ENCODE measurements around the gene ANKRD50.

DNA sequence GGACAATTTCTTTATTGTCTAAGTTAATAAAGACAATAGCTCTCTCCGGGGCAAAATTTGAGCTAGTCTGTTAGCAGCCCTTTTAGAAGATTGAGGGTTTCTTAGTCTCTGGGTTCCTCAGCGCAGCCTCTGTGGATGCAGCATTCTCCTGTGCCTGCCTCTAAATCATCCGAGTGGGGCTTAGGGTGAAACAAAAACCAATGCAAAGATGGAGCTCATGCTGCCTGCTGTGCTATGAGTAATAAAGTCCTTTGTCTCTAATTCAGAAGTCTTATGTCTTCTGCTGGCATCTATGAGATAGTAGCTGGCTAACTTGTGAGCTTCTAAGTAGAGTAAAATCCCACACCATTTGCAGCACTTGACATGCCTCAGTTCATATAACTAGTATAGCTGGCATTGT, 67.9 kb downstream of the ANKRD50 start:
- TF ChIP-seq, protein P1, sequence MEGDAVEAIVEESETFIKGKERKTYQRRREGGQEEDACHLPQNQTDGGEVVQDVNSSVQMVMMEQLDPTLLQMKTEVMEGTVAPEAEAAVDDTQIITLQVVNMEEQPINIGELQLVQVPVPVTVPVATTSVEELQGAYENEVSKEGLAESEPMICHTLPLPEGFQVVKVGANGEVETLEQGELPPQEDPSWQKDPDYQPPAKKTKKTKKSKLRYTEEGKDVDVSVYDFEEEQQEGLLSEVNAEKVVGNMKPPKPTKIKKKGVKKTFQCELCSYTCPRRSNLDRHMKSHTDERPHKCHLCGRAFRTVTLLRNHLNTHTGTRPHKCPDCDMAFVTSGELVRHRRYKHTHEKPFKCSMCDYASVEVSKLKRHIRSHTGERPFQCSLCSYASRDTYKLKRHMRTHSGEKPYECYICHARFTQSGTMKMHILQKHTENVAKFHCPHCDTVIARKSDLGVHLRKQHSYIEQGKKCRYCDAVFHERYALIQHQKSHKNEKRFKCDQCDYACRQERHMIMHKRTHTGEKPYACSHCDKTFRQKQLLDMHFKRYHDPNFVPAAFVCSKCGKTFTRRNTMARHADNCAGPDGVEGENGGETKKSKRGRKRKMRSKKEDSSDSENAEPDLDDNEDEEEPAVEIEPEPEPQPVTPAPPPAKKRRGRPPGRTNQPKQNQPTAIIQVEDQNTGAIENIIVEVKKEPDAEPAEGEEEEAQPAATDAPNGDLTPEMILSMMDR (IDR thresholded peaks at IDR 0.05) = no peak
- no peak for TF ChIP-seq POLR2AphosphoS5 (IDR thresholded peaks at IDR 0.05; ENCODE audit: low read depth, low read length)
- TF ChIP-seq, protein P2, sequence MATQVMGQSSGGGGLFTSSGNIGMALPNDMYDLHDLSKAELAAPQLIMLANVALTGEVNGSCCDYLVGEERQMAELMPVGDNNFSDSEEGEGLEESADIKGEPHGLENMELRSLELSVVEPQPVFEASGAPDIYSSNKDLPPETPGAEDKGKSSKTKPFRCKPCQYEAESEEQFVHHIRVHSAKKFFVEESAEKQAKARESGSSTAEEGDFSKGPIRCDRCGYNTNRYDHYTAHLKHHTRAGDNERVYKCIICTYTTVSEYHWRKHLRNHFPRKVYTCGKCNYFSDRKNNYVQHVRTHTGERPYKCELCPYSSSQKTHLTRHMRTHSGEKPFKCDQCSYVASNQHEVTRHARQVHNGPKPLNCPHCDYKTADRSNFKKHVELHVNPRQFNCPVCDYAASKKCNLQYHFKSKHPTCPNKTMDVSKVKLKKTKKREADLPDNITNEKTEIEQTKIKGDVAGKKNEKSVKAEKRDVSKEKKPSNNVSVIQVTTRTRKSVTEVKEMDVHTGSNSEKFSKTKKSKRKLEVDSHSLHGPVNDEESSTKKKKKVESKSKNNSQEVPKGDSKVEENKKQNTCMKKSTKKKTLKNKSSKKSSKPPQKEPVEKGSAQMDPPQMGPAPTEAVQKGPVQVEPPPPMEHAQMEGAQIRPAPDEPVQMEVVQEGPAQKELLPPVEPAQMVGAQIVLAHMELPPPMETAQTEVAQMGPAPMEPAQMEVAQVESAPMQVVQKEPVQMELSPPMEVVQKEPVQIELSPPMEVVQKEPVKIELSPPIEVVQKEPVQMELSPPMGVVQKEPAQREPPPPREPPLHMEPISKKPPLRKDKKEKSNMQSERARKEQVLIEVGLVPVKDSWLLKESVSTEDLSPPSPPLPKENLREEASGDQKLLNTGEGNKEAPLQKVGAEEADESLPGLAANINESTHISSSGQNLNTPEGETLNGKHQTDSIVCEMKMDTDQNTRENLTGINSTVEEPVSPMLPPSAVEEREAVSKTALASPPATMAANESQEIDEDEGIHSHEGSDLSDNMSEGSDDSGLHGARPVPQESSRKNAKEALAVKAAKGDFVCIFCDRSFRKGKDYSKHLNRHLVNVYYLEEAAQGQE (IDR thresholded peaks at IDR 0.05; ENCODE audit: insufficient read depth in 1 of 2, low read depth in 2 of 2, low read length in 1 of 2) = no peak

Measured in Panc1 (cell line).